Right renal pelvis (tissue), 4 donors: ENCODE data around the gene GALNT7. TPM values are rescaled to one million over a fixed set of nuclear protein-coding genes. Genes with fewer than 3 reads are reported as not detected.
"Not testable (repeated sequence)": the region's sequence is repeated elsewhere in the genome, so short reads cannot be mapped to it uniquely, and the experiment has no call there.

Source experiments
- DNase-seq, 4 donors: peaks; one replicate each; pipeline ENCODE4 v3.0.0-alpha.2; 2013; ENCODE audit warnings: low read depth in 4 of 4, low spot score in 3 of 4, missing footprints in 1 of 4
- polyA plus RNA-seq, 4 donors: library from polyadenylated mRNA; unstranded; fragments of 120-200 nt; gene quantifications; one replicate each; pipeline ENCODE4 v1.2.1, GENCODE V29; 2013; ENCODE audit not compliant: insufficient read length in 4 of 4

The GALNT7 gene, protein sequence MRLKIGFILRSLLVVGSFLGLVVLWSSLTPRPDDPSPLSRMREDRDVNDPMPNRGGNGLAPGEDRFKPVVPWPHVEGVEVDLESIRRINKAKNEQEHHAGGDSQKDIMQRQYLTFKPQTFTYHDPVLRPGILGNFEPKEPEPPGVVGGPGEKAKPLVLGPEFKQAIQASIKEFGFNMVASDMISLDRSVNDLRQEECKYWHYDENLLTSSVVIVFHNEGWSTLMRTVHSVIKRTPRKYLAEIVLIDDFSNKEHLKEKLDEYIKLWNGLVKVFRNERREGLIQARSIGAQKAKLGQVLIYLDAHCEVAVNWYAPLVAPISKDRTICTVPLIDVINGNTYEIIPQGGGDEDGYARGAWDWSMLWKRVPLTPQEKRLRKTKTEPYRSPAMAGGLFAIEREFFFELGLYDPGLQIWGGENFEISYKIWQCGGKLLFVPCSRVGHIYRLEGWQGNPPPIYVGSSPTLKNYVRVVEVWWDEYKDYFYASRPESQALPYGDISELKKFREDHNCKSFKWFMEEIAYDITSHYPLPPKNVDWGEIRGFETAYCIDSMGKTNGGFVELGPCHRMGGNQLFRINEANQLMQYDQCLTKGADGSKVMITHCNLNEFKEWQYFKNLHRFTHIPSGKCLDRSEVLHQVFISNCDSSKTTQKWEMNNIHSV
- 10 to 100 TPM; 35.8 to 40.7 (median 37.2) TPM for polyA plus RNA-seq

DNA sequence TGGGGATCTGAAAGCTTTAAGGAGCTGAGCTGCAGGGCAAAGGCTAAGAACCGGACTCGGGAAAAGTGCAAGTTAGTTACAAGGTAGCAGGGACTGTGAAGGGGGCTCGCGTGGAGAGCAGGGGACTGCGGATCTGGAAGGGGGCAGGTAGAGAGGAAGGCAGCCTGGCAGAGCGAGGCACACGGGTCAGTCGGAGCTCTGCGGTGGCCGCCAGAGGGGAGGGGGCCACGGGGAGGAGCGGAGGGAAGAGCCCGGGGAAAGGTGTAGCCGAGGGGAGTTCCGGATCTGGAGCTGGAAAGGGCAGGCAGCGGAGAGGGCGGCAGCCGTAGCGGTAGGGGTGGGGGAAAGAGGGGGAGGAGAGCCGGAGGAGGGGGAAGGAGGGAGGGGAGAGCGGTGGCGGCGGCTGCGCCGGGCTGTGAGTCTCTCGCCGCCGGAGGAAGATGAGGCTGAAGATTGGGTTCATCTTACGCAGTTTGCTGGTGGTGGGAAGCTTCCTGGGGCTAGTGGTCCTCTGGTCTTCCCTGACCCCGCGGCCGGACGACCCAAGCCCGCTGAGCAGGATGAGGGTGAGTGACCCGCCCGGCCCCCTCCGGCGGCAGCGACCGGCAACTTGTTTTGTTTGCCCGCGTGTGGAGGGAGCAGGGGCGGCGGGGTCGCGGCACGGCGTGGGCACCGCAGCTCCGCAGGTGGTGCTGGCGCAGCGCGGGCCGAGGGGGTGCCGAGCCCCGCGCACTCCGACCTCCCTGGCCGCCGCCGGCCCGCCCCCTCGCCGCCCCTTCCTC, at the start of gene GALNT7:
Gene GALNT7 (plus strand): TSS at position 416 of the 782 bp plus-strand sequence. CDS start 25 bp downstream, at position 441.
- DNase-seq = peak; percentile 58 to 65 (median 61)

DNA sequence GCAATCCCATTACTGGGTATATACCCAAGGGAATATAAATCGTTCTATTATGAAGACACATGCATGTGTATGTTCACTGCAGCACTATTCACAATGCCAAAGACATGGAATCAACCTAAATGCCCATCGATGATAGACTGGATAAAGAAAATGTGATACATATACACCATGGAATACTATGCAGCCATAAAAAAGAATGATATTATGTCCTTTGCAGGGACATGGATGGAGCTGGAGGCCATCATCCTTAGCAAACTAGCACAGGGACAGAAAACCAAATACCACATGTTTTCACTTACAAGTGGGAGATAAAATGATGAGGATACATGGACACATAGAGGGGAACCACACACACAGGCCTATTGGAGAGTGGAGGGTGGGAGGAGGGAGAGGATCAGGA, 49.8 kb upstream of the GALNT7 start:
- DNase-seq = not testable (repeated sequence)

DNA sequence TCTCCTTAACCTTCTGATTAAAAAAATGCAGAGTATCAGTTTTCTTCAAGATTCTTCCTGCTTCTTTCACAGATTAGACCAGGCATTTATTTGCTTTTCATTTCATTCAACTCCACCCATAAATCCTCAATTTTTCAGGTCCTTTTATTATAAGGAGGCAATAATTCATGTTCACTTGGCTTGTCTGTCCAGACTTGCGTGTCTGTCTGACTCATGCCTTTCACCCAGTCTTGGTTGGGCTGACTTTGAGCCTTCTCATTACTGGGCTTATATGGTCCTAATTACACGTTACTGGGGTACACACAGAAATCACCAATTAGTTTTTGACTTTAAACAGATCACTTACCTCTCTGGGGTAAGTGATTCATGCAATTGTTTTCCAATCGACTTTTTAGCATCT, 48.8 kb upstream of the GALNT7 start:
- no peak for DNase-seq

DNA sequence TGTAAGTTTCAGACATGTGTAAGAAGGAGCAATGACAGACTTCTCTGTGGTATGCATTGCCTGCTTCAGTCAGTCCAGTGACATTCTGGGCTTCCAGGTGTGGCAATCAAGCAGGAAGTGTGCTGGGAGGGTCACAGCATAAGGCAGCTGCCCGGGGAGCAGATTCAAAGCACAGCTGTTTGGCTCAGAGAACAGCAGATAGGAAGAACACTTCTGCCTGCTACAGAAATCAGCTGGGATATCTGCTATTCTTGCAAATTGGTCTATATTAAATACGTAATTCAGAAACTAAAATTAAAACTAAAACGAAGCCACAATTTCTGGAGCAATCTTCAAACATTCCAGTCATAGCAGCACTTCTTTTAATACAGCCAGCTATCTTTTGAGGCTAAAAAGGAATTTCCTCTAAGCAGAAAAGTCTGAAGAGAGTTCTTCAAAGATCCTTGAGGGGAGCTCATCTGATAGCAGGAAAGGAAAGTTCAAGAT, 47.5 kb upstream of the GALNT7 start:
- no peak for DNase-seq

DNA sequence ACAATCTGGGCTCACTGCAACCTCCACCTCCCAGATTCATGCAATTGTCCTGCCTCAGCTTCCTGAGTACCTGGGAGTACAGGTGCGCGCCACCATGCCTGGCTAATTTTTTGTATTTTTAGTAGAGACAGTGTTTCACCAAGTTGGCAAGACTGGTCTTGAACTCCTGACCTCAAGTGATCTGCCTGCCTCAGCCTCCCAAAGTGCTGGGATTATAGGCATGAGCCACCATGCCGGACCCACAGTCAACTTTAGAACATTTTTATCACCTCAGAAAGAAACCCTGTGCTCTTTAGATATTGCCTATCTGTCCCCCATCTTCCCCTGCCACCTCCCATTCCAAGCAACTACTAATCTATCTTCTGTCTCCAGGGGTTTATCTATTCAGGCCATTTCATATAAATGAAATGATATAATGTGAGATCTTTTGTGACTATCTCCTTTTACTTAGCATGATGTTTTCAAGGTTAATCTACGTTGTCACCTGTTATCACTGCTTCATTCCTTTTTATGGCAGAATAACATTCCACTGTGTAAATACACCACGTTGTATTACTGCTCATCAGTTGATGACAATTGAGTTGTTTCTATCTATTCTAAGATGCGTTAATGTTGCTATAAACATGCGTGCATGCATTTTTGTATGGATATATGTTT, 44.3 kb upstream of the GALNT7 start:
- DNase-seq = no peak

DNA sequence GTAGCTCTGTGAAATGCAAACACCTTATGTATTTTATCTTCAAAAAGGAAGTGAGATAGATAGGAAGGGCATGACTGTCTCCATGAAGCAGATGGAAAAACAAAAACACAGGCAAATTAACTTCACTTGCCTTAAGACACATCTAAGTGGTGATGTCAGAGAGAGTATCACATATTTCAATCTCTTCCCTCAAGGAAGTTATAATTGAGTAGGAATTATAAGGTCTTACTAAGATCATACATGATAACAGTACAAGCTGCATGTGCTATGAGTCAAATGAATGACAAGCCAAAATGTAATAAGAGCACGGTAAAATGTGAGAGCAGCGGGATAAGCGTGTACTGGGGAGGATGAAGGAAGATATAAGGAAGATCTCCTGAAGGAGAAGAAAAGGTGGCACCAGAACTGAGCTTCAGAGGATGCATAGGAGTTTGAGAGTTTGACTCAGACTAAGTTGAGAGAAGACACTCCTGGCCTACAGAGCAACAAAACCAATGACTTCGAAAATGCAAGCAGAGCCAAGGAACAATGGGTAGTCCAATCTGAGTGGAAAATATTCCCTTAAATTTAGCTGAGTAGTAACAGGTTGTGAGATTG, 43.3 kb upstream of the GALNT7 start:
- DNase-seq = no peak

DNA sequence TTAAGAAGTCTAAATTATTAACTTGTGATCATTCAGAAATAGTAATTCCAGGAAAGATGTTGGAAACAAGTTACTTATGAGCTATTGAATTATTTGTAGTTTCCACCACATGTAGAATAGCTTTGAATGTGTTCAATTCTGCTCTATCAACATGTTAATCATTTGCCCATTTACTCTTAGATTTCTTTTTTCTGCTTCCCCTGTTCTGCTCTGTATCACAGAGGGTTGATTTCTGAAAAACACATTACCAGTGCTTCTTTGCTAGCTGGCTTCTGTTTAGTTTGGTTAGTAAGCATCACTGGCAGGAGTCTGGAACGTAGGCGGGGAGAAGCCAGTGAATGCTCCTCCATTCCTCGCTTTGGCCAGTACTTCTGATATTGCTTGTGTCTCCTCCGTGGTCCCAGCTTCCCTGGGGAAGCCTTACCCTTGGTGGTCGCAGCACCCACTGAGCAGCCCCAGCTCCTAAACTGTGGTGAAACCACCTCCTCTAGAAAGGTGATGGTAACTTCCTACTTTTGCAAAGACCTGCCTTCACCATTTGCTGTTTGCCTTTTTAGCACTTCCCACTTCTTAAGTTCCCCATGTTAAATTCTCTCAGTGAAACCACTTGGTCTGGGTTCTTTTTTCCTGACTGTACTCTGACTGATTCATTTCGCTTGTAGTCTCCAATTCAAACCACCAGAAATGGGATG, 40.3 kb upstream of the GALNT7 start:
- DNase-seq = no peak

DNA sequence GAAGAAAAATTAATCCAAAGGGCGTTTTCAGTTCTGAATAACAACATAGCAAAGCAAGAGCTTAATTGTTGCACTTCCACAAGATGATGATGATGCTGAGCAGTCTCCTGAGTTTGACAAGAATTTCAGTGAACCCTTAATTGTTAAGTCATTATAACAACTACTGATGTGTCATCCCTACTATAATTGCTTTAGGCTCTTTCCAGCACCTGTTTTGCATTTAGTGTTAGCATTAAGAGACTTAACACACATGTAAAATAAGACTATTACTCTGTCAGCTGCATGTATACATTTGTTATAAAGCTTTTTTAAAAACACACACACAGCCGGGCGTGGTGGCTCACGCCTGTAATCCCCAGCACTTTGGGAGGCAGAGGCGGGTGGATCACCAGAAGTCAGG, 37.9 kb upstream of the GALNT7 start:
- DNase-seq = no peak

DNA sequence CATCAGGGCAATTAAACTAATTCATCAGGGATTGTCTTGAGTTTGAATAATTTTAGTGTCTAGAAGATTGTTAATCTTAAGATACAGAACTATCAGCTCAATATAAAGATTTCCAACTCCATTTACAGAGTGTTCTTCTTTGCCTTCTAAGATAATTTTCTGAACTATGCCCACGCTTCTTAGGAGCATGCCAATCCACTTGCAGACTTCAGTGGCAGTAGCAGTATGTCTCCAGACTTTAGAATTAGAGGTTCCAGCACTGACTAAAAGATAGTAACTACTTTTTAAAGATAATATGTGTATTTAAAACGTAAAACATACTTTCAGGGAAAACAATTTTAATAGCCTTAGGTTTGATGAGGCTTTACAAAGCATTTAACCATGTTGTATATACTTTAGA, 34.2 kb upstream of the GALNT7 start:
- DNase-seq = no peak

DNA sequence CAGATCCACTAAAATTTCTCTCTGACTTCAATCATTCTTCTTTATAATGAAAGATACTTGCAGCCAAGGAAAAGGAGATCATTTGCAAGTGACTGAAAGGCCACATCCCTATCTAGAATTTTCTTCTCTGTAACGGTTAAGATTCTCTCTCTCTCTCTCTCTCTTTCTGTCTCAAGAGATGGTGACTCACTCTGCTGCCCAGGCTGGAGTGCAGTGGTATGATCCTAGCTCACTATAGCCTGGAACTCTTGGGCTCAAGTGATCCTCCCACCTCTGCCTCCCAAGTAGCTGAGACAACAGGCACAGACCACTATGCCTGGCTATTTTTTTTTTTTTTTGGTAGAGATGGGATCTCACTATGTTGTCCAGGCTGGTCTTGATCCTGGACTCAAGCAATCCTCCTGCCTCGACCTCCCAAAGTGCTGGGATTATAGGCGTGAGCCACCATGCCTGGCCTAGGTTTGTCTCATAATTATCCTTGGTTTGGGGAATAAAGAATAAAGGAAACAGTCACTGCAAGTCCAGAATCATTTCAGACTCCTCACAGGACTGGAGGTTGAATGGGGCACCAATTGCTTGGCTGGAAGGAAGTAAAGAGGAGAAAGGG, 33.3 kb upstream of the GALNT7 start:
- DNase-seq = no peak

DNA sequence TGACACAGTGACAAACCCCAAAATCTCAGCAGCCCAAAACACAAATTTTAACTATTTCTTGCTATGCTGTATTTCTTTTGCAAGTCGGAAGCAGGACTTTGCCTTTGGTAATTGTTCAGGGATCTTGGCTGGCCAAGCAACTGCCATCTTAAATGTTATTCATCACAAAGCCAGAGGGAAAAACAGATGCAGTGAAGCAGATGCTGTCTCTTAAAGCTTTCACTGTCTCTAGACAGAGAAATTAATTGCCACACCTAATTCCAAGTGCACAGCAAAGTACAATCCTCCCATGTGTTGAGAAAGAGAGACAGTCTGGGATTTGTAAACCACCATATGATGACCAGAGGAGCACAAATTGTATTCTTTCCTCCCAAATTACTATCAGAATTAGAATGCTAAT, 30.0 kb upstream of the GALNT7 start:
- DNase-seq = no peak

DNA sequence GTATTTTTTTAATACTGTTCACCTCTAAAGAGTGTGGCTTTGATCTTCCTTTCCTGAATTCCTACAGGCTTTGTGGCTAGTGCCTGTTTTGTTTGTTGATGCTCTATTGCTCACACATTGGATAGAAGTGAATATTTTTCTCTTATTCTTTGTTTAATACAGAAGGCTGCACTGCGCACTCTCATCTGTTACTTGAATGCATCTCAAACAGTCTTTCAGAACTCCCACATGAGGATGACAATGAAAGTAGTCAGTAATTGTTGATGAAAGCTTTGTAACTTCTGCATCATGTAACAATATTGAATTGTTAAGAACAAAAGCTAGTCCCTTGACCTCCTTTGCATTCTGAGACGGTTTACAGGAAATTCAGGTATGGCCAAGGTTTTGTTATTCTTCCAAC, 29.1 kb upstream of the GALNT7 start:
- DNase-seq = no peak

DNA sequence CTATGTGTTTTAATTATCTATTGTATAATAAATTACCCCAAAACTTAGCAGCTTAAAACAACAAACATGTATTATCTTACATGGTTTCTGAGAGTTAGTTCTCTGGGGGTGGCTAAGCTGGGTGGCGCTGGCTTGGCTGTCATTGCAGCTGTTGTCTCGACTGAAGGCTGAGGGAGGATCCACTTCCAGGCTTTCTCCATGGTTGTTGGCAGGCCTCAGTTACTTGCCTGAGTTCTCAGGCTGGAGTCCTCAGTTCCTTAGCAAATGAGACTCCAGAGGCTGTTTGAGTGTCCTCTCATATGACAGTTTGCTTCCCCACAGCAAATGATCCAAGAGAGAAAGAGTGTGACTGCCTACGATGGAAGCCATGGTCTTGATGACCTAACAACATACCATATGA, 23.5 kb upstream of the GALNT7 start:
- DNase-seq = no peak

DNA sequence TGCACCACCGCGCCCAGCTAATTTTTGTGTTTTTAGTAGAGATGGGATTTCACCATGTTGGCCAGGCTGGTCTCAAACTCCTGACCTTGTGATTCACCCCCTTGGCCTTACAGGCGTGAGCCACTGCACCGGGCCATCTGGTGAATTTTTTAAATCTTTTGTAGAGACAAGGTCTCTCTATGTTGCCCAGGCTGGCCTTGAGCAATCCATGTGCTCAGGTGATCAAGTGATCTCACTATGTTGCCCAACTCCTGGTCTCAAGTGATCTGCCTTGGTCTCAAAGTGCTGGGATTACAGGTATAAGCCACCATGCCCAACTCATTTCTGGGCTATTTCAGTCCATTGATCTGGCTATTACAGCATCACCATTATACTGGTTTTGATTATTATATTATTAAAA, 22.2 kb upstream of the GALNT7 start:
- no peak for DNase-seq

DNA sequence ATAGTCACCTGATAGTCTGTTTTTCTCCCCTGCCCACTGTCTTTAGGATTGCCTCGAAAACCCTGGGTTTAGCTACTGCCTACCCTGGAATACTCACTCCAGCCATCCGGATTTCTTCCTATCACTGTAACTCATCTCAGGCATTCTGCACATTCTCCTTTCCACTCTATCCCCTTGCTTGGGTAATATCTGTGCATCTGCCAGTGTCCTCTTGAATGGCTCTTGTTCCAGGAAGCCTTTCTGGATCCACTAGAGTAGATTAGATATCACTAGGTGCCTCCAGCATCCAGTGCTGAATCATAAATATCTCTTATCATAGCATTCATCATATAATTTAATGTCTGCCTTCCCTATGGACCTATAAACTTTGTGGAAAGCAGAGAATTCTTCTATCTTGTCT, 17.1 kb upstream of the GALNT7 start:
- DNase-seq = no peak

DNA sequence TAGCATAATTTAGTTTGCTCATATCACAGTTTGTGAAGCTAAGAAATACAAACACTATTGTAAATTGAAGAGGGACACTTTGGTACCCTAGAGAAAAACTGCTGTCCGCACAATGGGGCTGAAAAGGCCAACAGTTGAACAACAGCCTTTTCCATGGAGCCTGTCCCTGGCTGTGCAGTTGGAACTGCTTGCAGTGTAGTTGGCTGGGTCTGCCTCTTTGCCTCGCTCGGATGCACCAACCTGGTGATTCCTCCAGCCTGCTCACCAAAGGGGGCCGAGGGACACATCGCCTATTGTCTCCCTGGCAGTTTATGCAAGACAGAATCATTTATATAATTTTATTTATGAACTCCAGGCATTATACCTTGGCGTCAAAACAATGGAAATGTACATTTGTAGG, 16.5 kb upstream of the GALNT7 start:
- no peak for DNase-seq

DNA sequence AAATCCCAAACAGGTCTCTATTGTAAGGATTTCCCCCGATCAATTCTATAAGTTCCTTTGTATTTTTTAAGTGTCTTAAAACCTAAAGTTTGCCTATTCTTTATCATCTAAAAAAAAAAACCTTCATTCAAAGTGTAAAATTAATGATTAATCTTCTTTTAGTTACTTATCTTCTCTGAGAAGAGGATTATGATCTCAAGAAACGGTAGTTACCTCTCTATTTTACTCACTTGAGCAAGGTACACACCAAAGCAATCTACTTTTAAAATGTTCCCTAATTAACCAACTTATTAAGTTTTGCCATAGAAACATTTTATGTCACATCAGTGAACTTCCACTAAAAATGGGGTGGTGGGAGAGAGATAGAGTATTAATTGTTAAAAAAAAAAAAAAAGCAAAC, 15.2 kb upstream of the GALNT7 start:
- DNase-seq = no peak

DNA sequence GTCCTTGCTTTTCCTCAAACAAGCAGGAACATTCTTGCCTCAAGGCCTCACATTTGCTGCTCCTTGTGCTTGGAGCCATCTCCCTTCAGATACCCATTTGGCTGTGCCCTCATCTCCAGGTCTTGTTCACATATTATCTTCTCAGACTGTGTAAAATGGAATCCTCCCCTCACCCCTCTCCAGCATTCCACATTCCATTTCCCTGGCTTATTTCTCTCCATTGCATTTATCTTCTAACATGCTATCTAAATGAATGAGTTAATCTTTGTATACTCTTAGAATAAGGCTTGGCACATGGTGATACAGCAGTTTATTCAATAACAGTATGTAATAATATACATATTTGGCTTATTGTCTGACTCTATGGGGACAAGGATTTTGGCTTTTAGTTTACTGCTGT, 8.8 kb upstream of the GALNT7 start:
- no peak for DNase-seq

DNA sequence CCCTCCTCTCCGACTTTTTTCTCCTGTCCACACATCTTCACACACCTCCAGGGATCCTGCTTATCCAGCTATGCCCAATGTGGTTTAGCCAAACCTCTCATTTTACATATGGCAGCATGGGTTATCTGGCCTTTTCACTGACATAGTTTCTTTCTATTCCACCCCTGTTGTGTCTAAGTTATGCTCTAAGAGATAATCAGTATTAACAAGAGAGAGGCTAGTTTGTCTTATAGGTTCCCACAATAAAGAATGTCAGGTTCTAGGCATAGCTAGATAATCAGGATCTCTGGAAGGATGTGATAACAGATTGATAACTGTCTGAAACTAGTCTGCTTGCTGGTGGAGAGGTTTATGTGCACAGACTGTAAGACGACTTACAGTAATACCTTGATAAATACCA, 7.7 kb upstream of the GALNT7 start:
- DNase-seq = no peak
